OCI-LY3 (cell line): Measurements from ENCODE around the gene MAD1L1.

ENCODE experiments used
- H2AFZ ChIP-seq: fragments of 200-600, 300-600 bp; shearing (Covaris generic); 2 replicates; pipeline ENCODE4 v1.6.0; 2014; ENCODE audit warnings: antibody characterized with exemption, low read depth, low read length
- H3K27ac ChIP-seq: fragments of 200-600, 300-600 bp; sonication (generic); 2 replicates; pipeline ENCODE4 v1.5.1; 2014; ENCODE audit warnings: mild to moderate bottlenecking, low read length, moderate library complexity, mixed read lengths
- H3K27me3 ChIP-seq: fragments of 200-600, 300-600 bp; sonication (generic); 2 replicates; pipeline ENCODE4 v1.6.1; 2014; ENCODE audit warnings: low read depth, low read length, mixed read lengths
- H3K36me3 ChIP-seq: fragments of 200-600, 300-600 bp; sonication (generic); replicated peaks from 2 replicates; pipeline ENCODE3; 2014; ENCODE audit warnings: low read depth, low read length, mixed read lengths
- H3K4me1 ChIP-seq: fragments of 300-600, 200-600 bp; sonication (generic); 2 replicates; pipeline ENCODE4 v1.6.1; 2014; ENCODE audit warnings: low read length, mixed read lengths
- H3K4me2 ChIP-seq: fragments of 200-600, 300-600 bp; sonication (generic); 2 replicates; pipeline ENCODE4 v1.6.1; 2014; ENCODE audit warnings: low read length, mixed read lengths
- H3K4me3 ChIP-seq: fragments of 300-600, 200-600 bp; sonication (generic); 2 replicates; pipeline ENCODE4 v1.5.1; 2014; ENCODE audit warnings: antibody characterized with exemption, mild to moderate bottlenecking, low read length, moderate library complexity
- H3K79me2 ChIP-seq: fragments of 300-600, 200-600 bp; shearing (Covaris generic); 2 replicates; pipeline ENCODE4 v1.6.1; 2014; ENCODE audit warnings: mild to moderate bottlenecking, low read length, mixed read lengths
- H3K9ac ChIP-seq: fragments of 300-600, 200-600 bp; shearing (Covaris generic); 2 replicates; pipeline ENCODE4 v1.6.0; 2014; ENCODE audit warnings: mild to moderate bottlenecking, low read length, moderate library complexity
- H3K9me3 ChIP-seq: fragments of 200-600, 300-600 bp; shearing (Covaris generic); 2 replicates; pipeline ENCODE4 v1.6.1; 2014; ENCODE audit warnings: low read length, mixed read lengths; ENCODE audit not compliant: insufficient read depth
- H4K20me1 ChIP-seq: fragments of 200-600, 300-600 bp; sonication (generic); 2 replicates; pipeline ENCODE4 v1.6.1; 2016; ENCODE audit warnings: low read length, mixed read lengths; ENCODE audit not compliant: insufficient read depth
- CTCF ChIP-seq: fragments of 200-600, 300-600 bp; sonication (generic); IDR thresholded peaks from 2 replicates; pipeline ENCODE4 v1.5.1; 2014; ENCODE audit warnings: antibody characterized with exemption, low read length, low read depth
- EZH2phosphoT487 ChIP-seq: fragments of 200-600 bp; shearing (Covaris generic); IDR thresholded peaks from 2 replicates; pipeline ENCODE4 v1.6.1; 2018; ENCODE audit warnings: antibody characterized with exemption, mixed run types, low read depth

The MAD1L1 gene

DNA sequence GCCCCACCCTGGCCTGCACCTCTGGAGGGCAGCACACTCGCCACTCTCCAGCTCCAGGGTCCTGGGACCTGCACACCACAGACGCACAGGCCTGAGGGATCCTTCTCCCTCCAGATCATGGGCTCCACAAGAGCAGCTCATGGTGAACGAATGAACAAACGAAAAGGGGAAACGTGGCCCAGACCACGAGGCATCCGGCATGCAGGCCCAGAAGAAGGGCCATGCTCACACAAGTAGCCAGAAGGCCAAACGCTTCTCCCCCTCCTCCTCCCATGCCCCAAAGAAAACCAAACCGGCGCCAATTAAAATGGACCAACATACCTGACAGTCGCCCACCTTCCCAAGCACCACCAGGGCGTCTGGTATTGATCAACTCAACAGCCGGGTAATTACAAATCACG lies 30.4 kb downstream of the MAD1L1 start:
- TF ChIP-seq CTCF (no peak), EZH2phosphoT487 (no peak)
- H3K79me2 ChIP-seq = no peaks in the 10 kb centered on the region
- no peak overlapping the region for H3K4me3 ChIP-seq
- H3K4me1 ChIP-seq = peaks cover 6% of the 10 kb centered on the region; the same call in 1 of the 2 replicates
- H3K9me3 ChIP-seq = no peaks in the 10 kb centered on the region
- no peak overlapping the region for H3K4me2 ChIP-seq
- H4K20me1 ChIP-seq = no peaks in the 10 kb centered on the region
- no peak overlapping the region for H3K27ac ChIP-seq
- H2AFZ ChIP-seq = no peak overlapping the region
- peaks cover 5% of the 10 kb centered on the region for H3K36me3 ChIP-seq
- H3K27me3 ChIP-seq = no peaks in the 10 kb centered on the region
- no peak overlapping the region for H3K9ac ChIP-seq

GRCh38 chr7:2201686-2202360 lies 30.9 kb downstream of the MAD1L1 start:
- no peaks in the 10 kb centered on the region for H4K20me1 ChIP-seq
- H3K36me3 ChIP-seq = peaks cover 5% of the 10 kb centered on the region
- no peak overlapping the region for H2AFZ ChIP-seq
- H3K9me3 ChIP-seq = no peaks in the 10 kb centered on the region
- H3K27ac ChIP-seq = no peak overlapping the region
- H3K27me3 ChIP-seq = no peaks in the 10 kb centered on the region
- no peak overlapping the region for H3K4me2 ChIP-seq
- TF ChIP-seq CTCF (no peak), EZH2phosphoT487 (no peak)
- H3K4me3 ChIP-seq = no peak overlapping the region
- no peak overlapping the region for H3K9ac ChIP-seq
- H3K79me2 ChIP-seq = no peaks in the 10 kb centered on the region
- peaks cover 6% of the 10 kb centered on the region; the same call in 1 of the 2 replicates for H3K4me1 ChIP-seq

GRCh38 chr7:2201128-2201527 lies 31.6 kb downstream of the MAD1L1 start:
- TF ChIP-seq EZH2phosphoT487 (no peak), CTCF (no peak)
- Histone ChIP-seq H3K4me3 (no peak overlapping the region), H3K36me3 (peaks cover 10% of the 10 kb centered on the region)

GRCh38 chr7:2200584-2200980 lies 32.2 kb downstream of the MAD1L1 start:
- H3K27me3 ChIP-seq = no peaks in the 10 kb centered on the region
- no peak overlapping the region for H3K4me3 ChIP-seq
- H3K36me3 ChIP-seq = peaks cover 15% of the 10 kb centered on the region
- H2AFZ ChIP-seq = no peak overlapping the region
- H3K9me3 ChIP-seq = no peaks in the 10 kb centered on the region
- TF ChIP-seq CTCF = no peak
- TF ChIP-seq EZH2phosphoT487 = no peak
- no peak overlapping the region for H3K27ac ChIP-seq
- no peak overlapping the region for H3K4me2 ChIP-seq
- peaks cover 6% of the 10 kb centered on the region; the same call in 1 of the 2 replicates for H3K4me1 ChIP-seq
- no peak overlapping the region for H3K9ac ChIP-seq
- H3K79me2 ChIP-seq = no peaks in the 10 kb centered on the region
- H4K20me1 ChIP-seq = no peaks in the 10 kb centered on the region

More at GRCh38 chr7:2201128-2201527, 31.6 kb downstream of the MAD1L1 start:
- Histone ChIP-seq H3K27me3 (no peaks in the 10 kb centered on the region), H3K9me3 (no peaks in the 10 kb centered on the region), H3K27ac (no peak overlapping the region), H4K20me1 (no peaks in the 10 kb centered on the region), H3K4me2 (no peak overlapping the region), H3K9ac (no peak overlapping the region), H2AFZ (no peak overlapping the region), H3K79me2 (no peaks in the 10 kb centered on the region), H3K4me1 (peaks cover 6% of the 10 kb centered on the region; the same call in 1 of the 2 replicates)
